Mesendoderm (in vitro differentiated cells): ENCODE data around the gene CALB2.

Experiments used
- DNase-seq: peaks from one replicate; pipeline ENCODE4 v3.0.0; 2013
- H2AK5ac ChIP-seq: 2 replicates; pipeline ENCODE4 v1.6.1; 2013; ENCODE audit warnings: low read length, inconsistent platforms
- H2BK120ac ChIP-seq: 2 replicates; pipeline ENCODE4 v1.6.1; 2013; ENCODE audit warnings: low read depth, mild to moderate bottlenecking, low read length, moderate library complexity, mixed read lengths
- H2BK15ac ChIP-seq: replicated peaks from 2 replicates; pipeline ENCODE4 v1.6.1; 2013; ENCODE audit warnings: low read depth, mild to moderate bottlenecking, moderate library complexity
- H2BK5ac ChIP-seq: 2 replicates; pipeline ENCODE4 v1.6.1; 2013; ENCODE audit warnings: low read length, inconsistent platforms
- H3K18ac ChIP-seq: 2 replicates; pipeline ENCODE4 v1.6.1; 2013; ENCODE audit warnings: mild to moderate bottlenecking, low read length, mixed read lengths
- H3K23ac ChIP-seq: one replicate; pipeline ENCODE4 v1.6.1; 2013; ENCODE audit warnings: low read length
- H3K27ac ChIP-seq: 2 replicates; pipeline ENCODE4 v1.5.1; 2013; ENCODE audit warnings: low read depth, mild to moderate bottlenecking, inconsistent platforms, low read length, moderate library complexity
- H3K27me3 ChIP-seq: 2 replicates; pipeline ENCODE4 v1.6.1; 2013; ENCODE audit warnings: low read length, control low read depth, mild to moderate bottlenecking, inconsistent platforms; ENCODE audit not compliant: insufficient read depth, poor library complexity
- H3K36me3 ChIP-seq: 2 replicates; pipeline ENCODE4 v1.6.1; 2013; ENCODE audit warnings: low read length, inconsistent platforms; ENCODE audit not compliant: control insufficient read depth, insufficient read depth
- H3K4ac ChIP-seq: one replicate; pipeline ENCODE4 v1.6.1; 2013; ENCODE audit warnings: low read depth, mild to moderate bottlenecking, low read length, moderate library complexity
- H3K4me1 ChIP-seq: 2 replicates; pipeline ENCODE4 v1.6.1; 2013; ENCODE audit warnings: low read depth, low read length, inconsistent platforms; ENCODE audit not compliant: control insufficient read depth
- H3K4me2 ChIP-seq: 2 replicates; pipeline ENCODE4 v1.6.1; 2013; ENCODE audit warnings: low read length
- H3K4me3 ChIP-seq: 2 replicates; pipeline ENCODE4 v1.5.1; 2013; ENCODE audit warnings: mild to moderate bottlenecking, low read length
- H3K56ac ChIP-seq: one replicate; pipeline ENCODE4 v1.6.1; 2013; ENCODE audit warnings: low read length
- H3K79me1 ChIP-seq: 2 replicates; pipeline ENCODE4 v1.6.1; 2013; ENCODE audit warnings: low read length, inconsistent platforms
- H3K79me2 ChIP-seq: 2 replicates; pipeline ENCODE4 v1.6.1; 2013; ENCODE audit warnings: mild to moderate bottlenecking, low read length; ENCODE audit not compliant: control insufficient read depth, insufficient read depth
- H3K9ac ChIP-seq: 2 replicates; pipeline ENCODE4 v1.6.1; 2013; ENCODE audit warnings: low read length, inconsistent platforms
- H4K5ac ChIP-seq: one replicate; pipeline ENCODE4 v1.6.1; 2013; ENCODE audit warnings: low read length
- H4K8ac ChIP-seq: one replicate; pipeline ENCODE4 v1.6.1; 2013; ENCODE audit warnings: low read depth, mild to moderate bottlenecking, control low read depth, low read length, moderate library complexity
- WGBS: extraction: QIAGEN DNeasy Blood & Tissue Kit; methylation state at CpG from one replicate; pipeline ENCODE4 v1.1.7; 2013; ENCODE audit warnings: low lambda C conversion rate, missing lambda C conversion rate; ENCODE audit not compliant: insufficient coverage; ENCODE audit errors: extremely low coverage; 5-methylcytosine and 5-hydroxymethylcytosine counted together

The CALB2 gene

DNA sequence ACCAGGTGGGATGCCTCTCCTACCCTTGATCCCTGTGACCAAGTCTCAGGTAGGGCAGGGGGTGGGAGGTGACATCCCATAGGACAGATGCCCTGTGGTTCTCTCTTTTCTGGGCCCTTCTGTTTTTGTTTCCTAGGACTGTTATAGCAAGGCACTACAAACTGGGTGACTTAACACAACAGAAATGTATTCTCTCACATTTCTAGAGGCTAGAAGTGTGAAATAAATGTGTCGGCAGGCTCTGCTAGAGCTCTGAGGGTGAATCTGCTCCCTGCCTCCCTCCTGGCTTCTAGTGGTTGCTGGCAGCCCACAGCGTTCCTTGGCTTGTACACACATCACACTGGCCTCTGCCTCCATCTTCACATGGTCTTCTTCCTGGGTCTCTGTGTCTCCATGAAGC lies 12.7 kb downstream of the CALB2 start:
- no peak overlapping the region for H2BK120ac ChIP-seq
- no peaks in the 10 kb centered on the region for H3K27me3 ChIP-seq
- H3K4me2 ChIP-seq, result no peak overlapping the region
- H3K4ac ChIP-seq, result no peak overlapping the region
- H3K18ac ChIP-seq, result no peak overlapping the region
- no peak overlapping the region for H3K27ac ChIP-seq
- no peaks in the 10 kb centered on the region for H3K4me1 ChIP-seq
- WGBS, result no CpG with 5 or more reads among the region's 2 CpGs
- H2AK5ac ChIP-seq, result no peak overlapping the region
- H3K36me3 ChIP-seq, result no peaks in the 10 kb centered on the region
- H4K8ac ChIP-seq, result no peak overlapping the region
- no peak overlapping the region for H2BK5ac ChIP-seq
- H2BK15ac ChIP-seq, result no peak overlapping the region
- H3K56ac ChIP-seq, result no peak overlapping the region
- no peak for DNase-seq
- no peaks in the 10 kb centered on the region for H3K79me2 ChIP-seq
- H4K5ac ChIP-seq, result no peak overlapping the region
- H3K23ac ChIP-seq, result no peak overlapping the region
- H3K79me1 ChIP-seq, result no peaks in the 10 kb centered on the region
- no peak overlapping the region for H3K4me3 ChIP-seq
- no peak overlapping the region for H3K9ac ChIP-seq

DNA sequence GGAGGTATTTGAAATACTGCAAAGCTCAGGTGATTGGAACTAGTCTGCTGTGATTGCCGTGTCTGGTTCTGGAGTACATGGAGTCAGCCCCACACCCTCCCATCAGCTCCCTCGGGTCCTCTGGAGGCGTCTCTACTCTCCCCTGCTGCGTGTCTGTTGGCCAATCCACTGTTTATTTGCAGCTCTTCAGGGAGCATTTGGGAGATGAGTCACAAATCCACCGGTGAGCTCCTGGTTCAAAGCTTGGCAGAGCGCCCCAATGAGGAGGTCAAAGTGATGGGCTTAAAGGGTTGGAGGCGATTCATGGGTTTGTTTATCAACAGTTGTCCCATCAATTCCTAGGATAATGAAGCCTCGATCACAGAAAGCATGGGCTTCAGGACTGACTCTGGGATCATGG lies 14.6 kb downstream of the CALB2 start:
- Histone ChIP-seq H3K4me3 (no peak overlapping the region), H2AK5ac (no peak overlapping the region), H4K5ac (no peak overlapping the region), H3K18ac (no peak overlapping the region), H3K79me2 (no peaks in the 10 kb centered on the region), H3K4ac (no peak overlapping the region), H3K27ac (no peak overlapping the region), H3K56ac (no peak overlapping the region), H2BK120ac (no peak overlapping the region), H4K8ac (no peak overlapping the region), H3K36me3 (no peaks in the 10 kb centered on the region), H3K79me1 (no peaks in the 10 kb centered on the region), H3K23ac (no peak overlapping the region), H2BK5ac (no peak overlapping the region), H3K9ac (no peak overlapping the region), H2BK15ac (no peak overlapping the region), H3K4me2 (no peak overlapping the region), H3K4me1 (no peaks in the 10 kb centered on the region), H3K27me3 (no peaks in the 10 kb centered on the region)
- WGBS, result no CpG with 5 or more reads among the region's 8 CpGs
- DNase-seq, result no peak

DNA sequence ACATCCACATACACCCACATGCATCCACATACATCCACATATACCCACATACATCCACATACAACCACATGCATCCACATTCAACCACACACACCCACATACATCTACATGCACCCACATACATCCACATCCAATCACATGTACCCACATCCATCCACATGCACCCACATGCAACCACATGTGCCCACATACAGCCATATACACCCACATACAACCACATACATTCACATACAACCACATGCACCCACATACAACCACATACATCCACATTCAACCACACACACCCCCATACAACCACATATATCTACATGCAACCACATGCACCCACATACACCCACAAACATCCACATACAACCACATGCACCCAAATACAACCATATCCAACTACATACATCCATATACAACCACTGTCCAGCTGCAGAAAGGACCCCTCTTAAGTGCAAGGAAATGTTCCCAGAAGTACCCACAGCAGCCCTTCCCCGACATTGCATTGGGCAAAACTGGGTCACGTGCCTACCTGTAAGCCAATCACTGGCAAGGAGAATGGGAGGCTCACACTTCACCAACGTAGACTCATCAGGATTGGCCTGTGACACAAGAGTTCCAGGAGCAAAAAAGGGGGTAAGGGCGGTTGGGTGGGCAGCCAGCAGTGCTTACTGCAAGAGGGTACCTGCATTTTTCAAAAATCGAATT lies 18.1 kb downstream of the CALB2 start:
- no peak overlapping the region for H3K4ac ChIP-seq
- H2BK5ac ChIP-seq, result no peak overlapping the region
- no peak overlapping the region for H3K27ac ChIP-seq
- H3K18ac ChIP-seq, result no peak overlapping the region
- no peaks in the 10 kb centered on the region for H3K79me2 ChIP-seq
- no peaks in the 10 kb centered on the region for H3K4me1 ChIP-seq
- H2BK15ac ChIP-seq, result no peak overlapping the region
- H3K27me3 ChIP-seq, result no peaks in the 10 kb centered on the region
- no peak overlapping the region for H3K56ac ChIP-seq
- no peaks in the 10 kb centered on the region for H3K79me1 ChIP-seq
- no peak overlapping the region for H2AK5ac ChIP-seq
- no peak overlapping the region for H3K4me2 ChIP-seq
- H3K36me3 ChIP-seq, result no peaks in the 10 kb centered on the region
- H3K9ac ChIP-seq, result no peak overlapping the region
- H2BK120ac ChIP-seq, result no peak overlapping the region
- no peak overlapping the region for H3K4me3 ChIP-seq
- no CpG with 5 or more reads among the region's 5 CpGs for WGBS
- H4K8ac ChIP-seq, result no peak overlapping the region
- no peak overlapping the region for H4K5ac ChIP-seq
- DNase-seq, result no peak
- H3K23ac ChIP-seq, result no peak overlapping the region

- Histone ChIP-seq H3K23ac (no peak overlapping the region), H3K4me2 (no peak overlapping the region), H4K8ac (no peak overlapping the region), H2AK5ac (no peak overlapping the region), H3K9ac (no peak overlapping the region), H2BK5ac (no peak overlapping the region), H3K18ac (no peak overlapping the region), H4K5ac (no peak overlapping the region), H3K79me1 (no peaks in the 10 kb centered on the region), H3K79me2 (no peaks in the 10 kb centered on the region), H2BK120ac (no peak overlapping the region), H3K36me3 (no peaks in the 10 kb centered on the region), H3K27ac (no peak overlapping the region), H3K27me3 (no peaks in the 10 kb centered on the region), H3K4me3 (no peak overlapping the region), H2BK15ac (no peak overlapping the region), H3K56ac (no peak overlapping the region), H3K4me1 (no peaks in the 10 kb centered on the region), H3K4ac (no peak overlapping the region)
- WGBS, result no CpG with 5 or more reads among the region's 1 CpG
- DNase-seq, result no peak
Observed at GRCh38 chr16:71379711-71380110, 21.2 kb downstream of the CALB2 start.

- H3K18ac ChIP-seq, result no peak overlapping the region
- no peaks in the 10 kb centered on the region for H3K27me3 ChIP-seq
- H3K4me3 ChIP-seq, result no peak overlapping the region
- DNase-seq, result no peak
- H3K36me3 ChIP-seq, result no peaks in the 10 kb centered on the region
- no peaks in the 10 kb centered on the region for H3K4me1 ChIP-seq
- H2AK5ac ChIP-seq, result no peak overlapping the region
- H3K56ac ChIP-seq, result no peak overlapping the region
- no peak overlapping the region for H4K8ac ChIP-seq
- H3K4me2 ChIP-seq, result no peak overlapping the region
- no peak overlapping the region for H2BK15ac ChIP-seq
- H2BK5ac ChIP-seq, result no peak overlapping the region
- H3K79me1 ChIP-seq, result no peaks in the 10 kb centered on the region
- H3K23ac ChIP-seq, result no peak overlapping the region
- no peak overlapping the region for H4K5ac ChIP-seq
- no peak overlapping the region for H3K9ac ChIP-seq
- no peak overlapping the region for H3K4ac ChIP-seq
- H3K79me2 ChIP-seq, result no peaks in the 10 kb centered on the region
- no peak overlapping the region for H2BK120ac ChIP-seq
- H3K27ac ChIP-seq, result no peak overlapping the region
- no CpG with 5 or more reads among the region's 6 CpGs for WGBS
Observed at GRCh38 chr16:71380831-71381230, 22.3 kb downstream of the CALB2 start.
